ENCODE results near the gene GMDS. TPM values are rescaled to one million over a fixed set of nuclear protein-coding genes. Genes with fewer than 3 reads are reported as not detected.

The GMDS gene
- total RNA-seq, 1 donor from 2014 or later: 30.1 TPM

DNA sequence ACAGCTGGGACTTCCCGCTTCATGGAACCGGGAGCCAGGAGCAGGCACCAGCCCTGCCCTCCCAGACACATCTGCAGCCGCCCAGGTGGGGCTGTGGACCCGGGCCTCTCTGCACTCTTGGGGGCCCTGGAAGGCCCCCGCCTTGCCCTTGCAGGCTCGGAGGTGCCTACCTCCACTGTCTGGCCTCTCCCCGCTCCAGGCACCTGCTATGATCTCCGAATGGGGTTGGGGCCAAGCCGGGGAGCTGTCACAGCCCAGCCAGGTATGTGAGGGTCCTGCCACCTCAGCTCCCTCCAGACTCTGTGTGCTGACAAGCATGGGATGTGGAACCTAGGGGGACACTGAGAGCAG, 54.0 kb downstream of the GMDS start:
- Mint-ChIP-seq H3K4me1 (peaks cover 5% of the 10 kb centered on the region), H3K9me3 (no peaks in the 10 kb centered on the region), H3K36me3 (ENCODE audit: low read depth) (no peaks in the 10 kb centered on the region), H3K27ac (no peak overlapping the region), H3K4me3 (no peak overlapping the region), H3K27me3 (no peaks in the 10 kb centered on the region)
- POLR2A ChIA-PET: no interaction called here
- intact Hi-C loops (cut with micrococcal nuclease): no loop called here
- DNase-seq (no peak), ATAC-seq (ENCODE audit: low read depth) (no peak)
- no peak for TF ChIP-seq CTCF (IDR thresholded peaks at IDR 0.05)
- CTCF ChIA-PET: no interaction called here

DNA sequence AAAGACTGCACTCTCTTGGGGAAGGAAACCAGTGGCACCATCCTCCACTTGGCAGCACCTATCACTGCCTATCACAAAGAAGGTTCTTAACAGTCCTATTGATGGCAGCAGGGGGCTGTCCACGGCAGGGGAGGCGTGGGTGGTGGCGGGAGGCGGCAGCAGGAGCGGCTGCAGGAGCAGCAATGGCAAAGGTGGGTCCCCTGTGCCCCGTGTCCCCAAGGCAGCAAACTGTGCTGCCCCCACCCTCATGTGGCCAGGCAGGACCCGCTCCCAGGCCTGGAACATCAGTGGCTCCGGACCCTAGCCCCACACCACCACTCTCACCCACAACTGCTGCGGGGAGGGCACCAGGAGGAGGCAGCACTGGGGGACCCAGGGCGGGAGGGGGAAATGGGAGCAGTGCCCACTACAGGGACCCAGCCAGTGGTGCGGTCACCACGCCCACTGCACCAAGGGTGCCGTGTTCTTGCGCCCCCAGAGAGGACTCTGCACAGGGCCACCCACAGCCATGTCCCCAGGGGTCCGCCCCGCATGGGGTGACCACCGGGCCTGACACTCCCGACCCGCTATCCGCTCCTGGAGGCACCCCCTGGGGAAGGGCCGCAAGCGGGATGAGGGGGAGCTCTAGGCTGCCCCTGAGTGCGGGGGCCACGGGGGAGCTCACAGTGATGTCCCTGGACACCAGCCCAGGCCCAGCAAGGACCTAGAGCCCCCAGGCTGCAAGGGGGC, 54.6 kb downstream of the GMDS start:
- POLR2A ChIA-PET: no interaction called here
- Mint-ChIP-seq H3K4me3 (no peak overlapping the region), H3K27me3 (no peaks in the 10 kb centered on the region), H3K36me3 (ENCODE audit: low read depth) (no peaks in the 10 kb centered on the region), H3K4me1 (peaks cover 5% of the 10 kb centered on the region), H3K27ac (no peak overlapping the region), H3K9me3 (no peaks in the 10 kb centered on the region)
- CTCF ChIA-PET: no interaction called here
- ATAC-seq (ENCODE audit: low read depth) (no peak), DNase-seq (no peak)
- no peak for TF ChIP-seq CTCF (IDR thresholded peaks at IDR 0.05)
- intact Hi-C loops (cut with micrococcal nuclease): no loop called here

DNA sequence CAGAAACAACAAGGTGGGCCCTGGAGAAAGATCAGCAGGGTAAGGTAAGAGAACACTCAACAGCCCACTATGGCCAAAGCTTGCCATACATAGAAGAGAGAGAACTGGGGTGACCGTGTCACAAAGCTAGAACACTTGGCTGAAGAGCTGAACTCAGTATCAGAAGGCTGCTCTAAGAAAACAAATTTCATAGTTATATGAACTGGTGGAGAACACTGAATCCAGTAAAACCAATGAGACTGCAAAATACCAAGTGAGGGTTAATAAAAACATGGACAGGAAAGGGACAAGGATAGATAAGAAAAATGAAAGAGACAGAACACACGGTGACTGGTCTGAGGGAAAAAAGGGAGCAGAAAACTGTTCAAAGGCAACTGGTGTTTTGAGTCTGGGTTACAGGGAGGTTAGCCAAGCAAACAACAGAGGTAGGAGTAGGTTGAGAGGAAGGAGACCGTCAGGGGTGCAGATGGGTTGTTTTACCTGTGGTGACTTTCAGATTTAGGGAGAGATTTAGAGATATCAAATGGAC, 56.5 kb downstream of the GMDS start:
- ATAC-seq (ENCODE audit: low read depth): no peak
- Mint-ChIP-seq H3K4me3 (no peak overlapping the region), H3K27me3 (no peaks in the 10 kb centered on the region), H3K9me3 (no peaks in the 10 kb centered on the region), H3K27ac (no peak overlapping the region), H3K36me3 (ENCODE audit: low read depth) (no peaks in the 10 kb centered on the region), H3K4me1 (peaks cover 5% of the 10 kb centered on the region)
- intact Hi-C loops (cut with micrococcal nuclease): no loop called here
- DNase-seq: no peak
- ChIA-PET CTCF (no interaction called here), POLR2A (no interaction called here)
- TF ChIP-seq CTCF (IDR thresholded peaks at IDR 0.05): no peak

DNA sequence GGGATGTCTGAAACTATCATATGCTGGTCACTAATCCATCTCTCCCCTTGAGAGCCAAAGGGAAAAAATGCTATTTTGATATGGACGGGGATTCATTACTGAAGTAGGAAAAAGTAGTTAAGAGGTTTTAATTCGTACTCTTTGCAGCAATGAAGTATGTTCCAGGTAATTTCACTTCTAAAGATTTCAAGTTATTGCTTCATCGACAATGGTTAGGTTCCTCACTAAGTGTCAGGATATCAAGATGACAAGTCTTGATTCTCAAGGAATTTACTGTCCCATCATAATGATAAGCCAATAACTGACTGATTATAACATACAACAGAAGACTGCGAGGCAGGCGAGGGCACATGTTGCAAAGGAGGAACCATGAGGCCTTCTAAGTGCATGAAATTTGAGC, 57.0 kb downstream of the GMDS start:
- ATAC-seq (ENCODE audit: low read depth): no peak
- ChIA-PET CTCF (no interaction called here), POLR2A (no interaction called here)
- no peaks in the 10 kb centered on the region for H3K36me3 Mint-ChIP-seq (ENCODE audit: low read depth)
- peaks cover 5% of the 10 kb centered on the region for H3K4me1 Mint-ChIP-seq
- H3K27me3 Mint-ChIP-seq: no peaks in the 10 kb centered on the region
- no peak overlapping the region for H3K4me3 Mint-ChIP-seq
- no peaks in the 10 kb centered on the region for H3K9me3 Mint-ChIP-seq
- intact Hi-C loops (cut with micrococcal nuclease): no loop called here
- DNase-seq: no peak
- no peak overlapping the region for H3K27ac Mint-ChIP-seq
- no peak for TF ChIP-seq CTCF (IDR thresholded peaks at IDR 0.05)

DNA sequence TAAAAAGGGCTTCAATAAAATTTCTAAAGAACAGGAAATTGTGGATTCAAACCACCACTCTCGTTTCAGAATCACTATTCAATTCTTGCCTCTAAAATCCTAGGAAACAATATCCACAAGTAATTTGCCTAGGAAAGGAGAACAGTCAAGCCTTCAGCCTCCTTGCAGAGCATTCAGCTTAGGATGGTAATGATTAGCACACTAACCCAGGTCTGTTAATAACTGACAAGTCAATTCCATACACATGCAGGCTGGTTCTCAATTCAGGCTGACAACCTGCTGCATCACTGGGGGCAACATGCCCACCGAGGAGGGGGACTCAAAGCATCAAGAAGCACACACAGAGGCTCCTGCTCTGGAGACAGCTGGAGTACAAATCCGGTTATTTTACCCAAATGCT, 57.6 kb downstream of the GMDS start:
- CTCF ChIA-PET: no interaction called here
- intact Hi-C loops (cut with micrococcal nuclease): no loop called here
- ATAC-seq (ENCODE audit: low read depth) (no peak), DNase-seq (no peak)
- TF ChIP-seq CTCF (IDR thresholded peaks at IDR 0.05): no peak
- H3K36me3 Mint-ChIP-seq (ENCODE audit: low read depth): no peaks in the 10 kb centered on the region
- H3K4me1 Mint-ChIP-seq: peaks cover 5% of the 10 kb centered on the region
- no peak overlapping the region for H3K27ac Mint-ChIP-seq
- H3K4me3 Mint-ChIP-seq: no peak overlapping the region
- POLR2A ChIA-PET: no interaction called here
- no peaks in the 10 kb centered on the region for H3K9me3 Mint-ChIP-seq
- no peaks in the 10 kb centered on the region for H3K27me3 Mint-ChIP-seq
